Endothelial cell of umbilical vein (primary cell): ENCODE results near the gene CCDC47. TPM values are rescaled to one million over a fixed set of nuclear protein-coding genes. Genes with fewer than 3 reads are reported as not detected.

Experiments
- BruUV-seq: library from RNA; stranded (reverse); fragments of 400-500 nt; replicated peaks from 2 replicates; lab custom pipeline; 2021; lab: Mats Ljungman, UMichigan
- CTCF ChIA-PET: fragments of 300-600, 350-600 bp; sonication (Branson Sonifier 250); formaldehyde crosslinking; loops from one replicate; lab custom pipeline; 2021; ENCODE audit warnings: antibody characterized with exemption, inconsistent platforms; lab: Charles Lee
- POLR2A ChIA-PET: fragments of 300-600, 350-600 bp; sonication (Branson Sonifier 250); formaldehyde crosslinking; loops from one replicate; lab custom pipeline; 2021; ENCODE audit warnings: antibody characterized with exemption, inconsistent platforms; lab: Charles Lee
- DNase-seq: peaks from one replicate; pipeline ENCODE4 v3.0.0-alpha.2; 2011; ENCODE audit warnings: low read depth, low spot score
- FAIRE-seq: peaks from 2 replicates; lab custom pipeline; 2011; peaks lifted over from hg19 to GRCh38; lab: Jason Lieb, UNC
- H2AFZ ChIP-seq: 2 replicates; pipeline ENCODE4 v1.6.0; 2012; ENCODE audit warnings: low read depth, low read length, control low read depth, inconsistent platforms
- H3K27ac ChIP-seq: 2 replicates; pipeline ENCODE4 v1.5.1; 2011; ENCODE audit warnings: low read depth, mild to moderate bottlenecking, control low read depth, low read length, moderate library complexity; ENCODE audit not compliant: insufficient read depth
- H3K27me3 ChIP-seq, 2 experiments: 2 replicates each; pipeline versions ENCODE4 v1.6.0 to v1.6.1; 2011; ENCODE audit warnings: low read length in 2 of 2, mixed read lengths in 1 of 2; ENCODE audit not compliant: control insufficient read depth in 2 of 2, insufficient read depth in 2 of 2
- H3K36me3 ChIP-seq, 2 experiments: 2 replicates in 1 of 2; 3 replicates in 1 of 2; pipeline ENCODE4 v1.5.1; 2011; ENCODE audit warnings: low read length in 2 of 2, mild to moderate bottlenecking in 1 of 2, moderate library complexity in 1 of 2; ENCODE audit not compliant: control insufficient read depth in 2 of 2, insufficient read depth in 2 of 2; ENCODE audit errors: extremely low read depth in 1 of 2
- H3K4me1 ChIP-seq: 3 replicates; pipeline ENCODE4 v1.5.1; 2011; ENCODE audit warnings: mild to moderate bottlenecking, low read length; ENCODE audit not compliant: control insufficient read depth, insufficient read depth; ENCODE audit errors: extremely low read depth
- H3K4me2 ChIP-seq: 2 replicates; pipeline ENCODE4 v1.6.1; 2011; ENCODE audit warnings: low read length, control low read depth, mixed read lengths; ENCODE audit not compliant: insufficient read depth
- H3K4me3 ChIP-seq, 3 experiments: fragments of 200-600 bp in 1 of 3; sonication (generic), shearing (Covaris generic) in 1 of 3; replicated peaks in 1 of 3; 2 replicates each; pipeline ENCODE4 v1.5.1; 2011 to 2016; ENCODE audit warnings: control low read depth in 3 of 3, low read length in 3 of 3, mild to moderate bottlenecking in 2 of 3, inconsistent platforms in 1 of 3, low read depth in 1 of 3, moderate library complexity in 1 of 3; ENCODE audit not compliant: insufficient read depth in 1 of 3
- H3K79me2 ChIP-seq: 2 replicates; pipeline ENCODE4 v1.6.0; 2012; ENCODE audit warnings: low read length, inconsistent platforms; ENCODE audit not compliant: control insufficient read depth, insufficient read depth
- H3K9ac ChIP-seq: replicated peaks from 2 replicates; pipeline ENCODE3; 2011; ENCODE audit warnings: low read length, control low read depth; ENCODE audit not compliant: insufficient read depth; ENCODE audit errors: extremely low read depth
- H3K9me1 ChIP-seq: replicated peaks from 3 replicates; pipeline ENCODE4 v1.6.0; 2011; ENCODE audit warnings: mild to moderate bottlenecking, low read length; ENCODE audit not compliant: control insufficient read depth, insufficient read depth; ENCODE audit errors: extremely low read depth
- H3K9me3 ChIP-seq: replicated peaks from 2 replicates; pipeline ENCODE4 v1.5.1; 2012; ENCODE audit warnings: low read length, inconsistent platforms; ENCODE audit not compliant: control insufficient read depth, insufficient read depth
- H4K20me1 ChIP-seq: replicated peaks from 2 replicates; pipeline ENCODE3; 2011; ENCODE audit warnings: mild to moderate bottlenecking, low read length; ENCODE audit not compliant: control insufficient read depth, insufficient read depth; ENCODE audit errors: extremely low read depth
- EZH2 ChIP-seq: IDR thresholded peaks from 2 replicates; pipeline ENCODE4 v1.6.1; 2012; ENCODE audit warnings: borderline replicate concordance, low read depth, mild to moderate bottlenecking, moderate library complexity, low read length, inconsistent platforms; ENCODE audit not compliant: severe bottlenecking
- FOS ChIP-seq: IDR thresholded peaks from 2 replicates; pipeline ENCODE4 v1.6.1; 2011; ENCODE audit warnings: mild to moderate bottlenecking, low read length, moderate library complexity, borderline replicate concordance; ENCODE audit not compliant: insufficient read depth
- GATA2 ChIP-seq: IDR thresholded peaks from 2 replicates; pipeline ENCODE4 v1.7.0; 2011; ENCODE audit warnings: low read depth, mild to moderate bottlenecking, moderate library complexity, mixed read lengths, low read length; ENCODE audit not compliant: insufficient read length, insufficient read depth
- MYC ChIP-seq: IDR thresholded peaks from one replicate; pipeline ENCODE4 v1.6.1; 2011; ENCODE audit warnings: mild to moderate bottlenecking, low read depth, low read length
- POLR2A ChIP-seq: IDR thresholded peaks from 2 replicates; pipeline ENCODE4 v1.6.1; 2012; ENCODE audit warnings: low read depth, mild to moderate bottlenecking, control low read depth, low read length
- POLR2AphosphoS5 ChIP-seq: IDR thresholded peaks from 2 replicates; pipeline ENCODE4 v1.6.1; 2012; ENCODE audit warnings: low read depth, mild to moderate bottlenecking, control low read depth, low read length, moderate library complexity; ENCODE audit not compliant: insufficient read depth
- dilution Hi-C: fragments of 300-500 bp; cut with MboI; formaldehyde crosslinking; loops from one replicate; pipeline ENCODE4 v1.15.0; 2019; ENCODE audit warnings: low sequenced_read_pairs; ENCODE audit not compliant: extremely low pct_ligation_motif_present
- intact Hi-C: fragments of 100-400 bp; cut with micrococcal nuclease; formaldehyde crosslinking; loops from one replicate; pipeline ENCODE4 v1.10.0; 2022
- polyA plus RNA-seq, 4 experiments: library from polyadenylated mRNA; depleted of rRNA in 3 of 4; stranded (reverse) in 3 of 4; unstranded in 1 of 4; fragments of >200 nt; gene quantifications; 2 replicates each; pipeline versions ENCODE4 v1.2.1 to v1.2.3, GENCODE V29; 2011 to 2012; ENCODE audit warnings: missing spikeins in 1 of 4
- total RNA-seq: library from RNA; stranded (reverse); gene quantifications from 2 replicates; pipeline ENCODE4 v1.2.3, GENCODE V29; 2021
- TF ChIP-seq, protein P1 (sequence below), 2 donors: IDR thresholded peaks; 1 replicate in 1 of 2; 2 replicates in 1 of 2; pipeline ENCODE4 v1.5.1; 2011; ENCODE audit warnings: low read length in 2 of 2, mild to moderate bottlenecking in 2 of 2, moderate library complexity in 2 of 2, control low read depth in 1 of 2, inconsistent platforms in 1 of 2, low read depth in 1 of 2; ENCODE audit not compliant: insufficient read depth in 1 of 2; ENCODE audit errors: extremely low read depth in 1 of 2

The CCDC47 gene
- total and polyA plus RNA-seq, 2 donors (not counting 3 experiments of a cell fraction or from before 2014, with no cell fraction given), result 21.7 to 76.5 TPM

GRCh38 chr17:63822537-63822936, 49.1 kb upstream of the CCDC47 start:
- Histone ChIP-seq H3K4me1 (peaks cover 11% of the 10 kb centered on the region), H3K36me3 (peaks cover 53 to 63% of the 10 kb centered on the region in 2 experiments), H3K27ac (no peak overlapping the region), H3K9ac (no peak overlapping the region), H2AFZ (no peak overlapping the region), H3K9me3 (no peaks in the 10 kb centered on the region), H4K20me1 (no peaks in the 10 kb centered on the region), H3K4me2 (no peak overlapping the region), H3K79me2 (peaks cover 22% of the 10 kb centered on the region), H3K4me3 (no peak overlapping the region), H3K9me1 (no peaks in the 10 kb centered on the region), H3K27me3 (no peaks in the 10 kb centered on the region)
- TF ChIP-seq GATA2 (no peak), POLR2AphosphoS5 (no peak), MYC (no peak), FOS (no peak), POLR2A (no peak), EZH2 (no peak)
- TF ChIP-seq, protein P1, sequence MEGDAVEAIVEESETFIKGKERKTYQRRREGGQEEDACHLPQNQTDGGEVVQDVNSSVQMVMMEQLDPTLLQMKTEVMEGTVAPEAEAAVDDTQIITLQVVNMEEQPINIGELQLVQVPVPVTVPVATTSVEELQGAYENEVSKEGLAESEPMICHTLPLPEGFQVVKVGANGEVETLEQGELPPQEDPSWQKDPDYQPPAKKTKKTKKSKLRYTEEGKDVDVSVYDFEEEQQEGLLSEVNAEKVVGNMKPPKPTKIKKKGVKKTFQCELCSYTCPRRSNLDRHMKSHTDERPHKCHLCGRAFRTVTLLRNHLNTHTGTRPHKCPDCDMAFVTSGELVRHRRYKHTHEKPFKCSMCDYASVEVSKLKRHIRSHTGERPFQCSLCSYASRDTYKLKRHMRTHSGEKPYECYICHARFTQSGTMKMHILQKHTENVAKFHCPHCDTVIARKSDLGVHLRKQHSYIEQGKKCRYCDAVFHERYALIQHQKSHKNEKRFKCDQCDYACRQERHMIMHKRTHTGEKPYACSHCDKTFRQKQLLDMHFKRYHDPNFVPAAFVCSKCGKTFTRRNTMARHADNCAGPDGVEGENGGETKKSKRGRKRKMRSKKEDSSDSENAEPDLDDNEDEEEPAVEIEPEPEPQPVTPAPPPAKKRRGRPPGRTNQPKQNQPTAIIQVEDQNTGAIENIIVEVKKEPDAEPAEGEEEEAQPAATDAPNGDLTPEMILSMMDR (IDR thresholded peaks at IDR 0.05; ENCODE audit: extremely low read depth in 1 of 2, insufficient read depth in 1 of 2, low read depth in 1 of 2, low read length in 2 of 2), result no peak
- no TSS peak for BruUV-seq
- intact Hi-C loops (loop anchor here (10.0 kb wide), 1 partner anchor 1248 kb away; no protein-coding TSS in a partner anchor), dilution Hi-C loops (no loop called here)
- ChIA-PET CTCF (no interaction called here), POLR2A (no interaction called here)
- FAIRE-seq, result no peak
- no peak for DNase-seq
